GM18511 (cell line): Measurements from ENCODE around the gene MZT2A.
"Not testable (repeated sequence)": the region's sequence is repeated elsewhere in the genome, so short reads cannot be mapped to it uniquely, and the experiment has no call there.

Experiments
- ATAC-seq: cut with Tn5 transposase; IDR thresholded peaks from one replicate; pipeline ENCODE4 v1.9.1; 2021; ENCODE audit warnings: mild to moderate bottlenecking, moderate library complexity; ENCODE audit not compliant: unreplicated experiment

Gene MZT2A

DNA sequence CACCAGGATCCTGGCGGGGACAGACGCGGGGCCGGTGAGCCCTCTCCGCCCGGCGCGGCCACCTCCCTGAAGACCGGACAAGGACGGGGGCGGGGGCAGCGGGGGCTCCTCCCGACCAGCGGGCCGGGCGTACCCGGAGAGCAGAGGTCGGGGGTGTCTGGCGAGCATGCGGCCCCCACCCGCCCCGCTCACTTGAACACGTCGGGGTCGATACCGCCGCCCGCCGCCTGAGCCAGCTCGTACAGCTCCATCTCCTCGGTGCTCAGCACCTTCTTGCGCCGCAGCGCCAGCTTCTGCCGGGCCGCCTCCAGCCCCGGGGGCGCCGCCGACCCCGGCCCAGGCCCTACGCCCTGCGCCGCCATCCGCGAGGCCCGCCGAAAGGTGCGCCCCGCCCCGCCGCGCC is at the start of gene MZT2A:
TSS of gene MZT2A (minus strand) at position 383 of the 403 bp plus-strand sequence. CDS start at position 362, 21 bp downstream.
- peak; percentile 11 for ATAC-seq

DNA sequence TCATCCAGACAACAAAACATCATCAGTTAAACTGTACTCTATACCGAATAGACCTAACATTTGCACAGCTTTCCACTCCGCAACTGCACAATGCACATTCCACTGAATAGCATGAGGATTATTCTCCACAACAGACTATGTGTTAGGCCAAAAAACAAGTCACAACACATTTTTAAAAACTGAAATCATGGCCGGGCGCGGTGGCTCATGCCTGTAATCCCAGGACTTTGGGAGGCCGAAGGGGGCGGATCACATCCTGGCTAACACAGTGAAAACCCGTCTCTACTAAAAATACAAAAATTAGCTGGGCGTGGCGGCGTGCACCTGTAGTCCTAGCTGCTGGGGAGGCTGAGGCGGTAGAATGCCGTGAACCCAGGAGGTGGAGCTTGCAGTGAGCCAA is 46.7 kb upstream of the MZT2A start:
- not testable (repeated sequence) for ATAC-seq

DNA sequence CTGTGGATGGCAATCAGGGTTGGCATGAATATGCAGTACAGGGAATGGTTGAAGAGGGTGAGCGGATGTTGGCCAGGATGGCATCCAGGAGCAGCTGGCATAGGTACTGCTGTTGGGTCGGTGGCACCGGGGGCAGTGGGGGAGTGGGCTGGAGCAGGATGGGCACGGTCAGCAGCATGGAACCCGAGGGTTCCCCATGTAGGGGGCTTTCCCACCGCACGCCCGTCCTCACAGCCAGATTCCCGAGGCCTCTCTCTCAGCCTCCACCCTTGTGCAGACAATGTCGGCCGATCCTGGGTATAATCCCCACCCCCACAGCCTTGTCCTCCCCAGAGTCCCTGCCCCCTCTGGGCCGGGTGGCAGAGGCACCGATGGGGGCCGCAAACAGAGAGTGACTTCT is 44.6 kb upstream of the MZT2A start:
- ATAC-seq = not testable (repeated sequence)

DNA sequence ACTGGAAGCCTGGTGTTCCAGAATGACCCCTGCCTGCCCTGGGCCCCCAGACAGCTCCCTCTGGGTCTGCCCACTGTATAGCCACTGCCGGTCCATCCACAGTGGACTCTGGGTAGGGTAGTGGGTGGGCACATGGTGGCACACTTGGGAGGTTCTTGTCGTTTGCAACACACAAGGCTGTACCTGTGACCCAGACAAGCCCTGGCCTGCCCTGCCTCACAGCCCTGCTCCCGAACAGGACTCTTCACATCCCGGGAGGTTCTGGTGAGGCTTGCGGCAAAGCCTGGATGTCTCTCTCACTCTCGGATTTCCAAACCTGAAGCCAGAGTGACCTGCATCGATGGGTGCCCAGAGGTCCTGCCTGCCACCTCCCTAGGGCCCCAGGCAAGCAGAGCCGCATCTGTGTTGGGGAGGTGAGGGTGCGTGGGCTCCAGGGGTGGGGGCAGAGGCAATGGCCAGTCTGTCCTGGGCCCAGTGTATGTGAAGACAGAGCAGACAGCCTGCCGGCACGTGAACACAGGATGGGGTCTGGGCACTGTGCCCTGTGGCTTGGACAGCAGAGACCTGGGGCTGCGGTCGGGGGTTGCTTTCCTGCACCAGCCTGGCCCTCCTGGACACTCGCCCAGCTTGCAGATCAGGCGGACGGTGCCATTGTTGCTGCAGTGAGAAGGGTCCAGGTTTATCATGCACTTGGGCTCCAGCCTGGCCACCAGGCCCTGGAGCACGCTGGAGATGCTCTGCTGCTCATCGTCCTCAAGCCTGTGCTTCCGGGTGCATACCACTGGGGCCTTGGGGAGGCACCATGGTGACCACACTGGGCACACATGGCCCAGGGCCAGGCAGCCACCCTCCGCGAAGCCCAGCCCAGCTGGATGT is 44.0 kb upstream of the MZT2A start:
- not testable (repeated sequence) for ATAC-seq

- no peak for ATAC-seq
These were observed 43.3 kb upstream of the MZT2A start for GRCh38 chr2:131535526-131535925.

DNA sequence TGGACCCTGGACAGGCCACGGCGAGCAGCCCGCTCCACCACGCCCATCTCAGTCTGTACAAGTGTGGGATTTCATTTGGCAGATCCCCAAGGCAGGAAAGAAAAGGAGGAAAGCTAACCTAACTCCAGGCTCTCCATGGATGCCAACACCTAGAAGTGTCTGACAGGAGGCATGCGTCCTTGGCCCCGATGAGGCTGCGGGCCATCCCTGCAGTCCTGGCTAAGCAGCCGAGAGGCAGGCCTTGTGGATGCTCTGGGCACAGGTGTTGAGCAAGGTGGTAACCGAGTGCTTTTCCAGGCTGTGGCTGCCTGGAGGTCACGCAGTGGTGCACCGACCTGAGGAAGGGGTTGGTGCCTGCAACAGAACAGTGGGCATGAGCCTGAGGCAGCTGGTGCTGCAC is 42.8 kb upstream of the MZT2A start:
- not testable (repeated sequence) for ATAC-seq

DNA sequence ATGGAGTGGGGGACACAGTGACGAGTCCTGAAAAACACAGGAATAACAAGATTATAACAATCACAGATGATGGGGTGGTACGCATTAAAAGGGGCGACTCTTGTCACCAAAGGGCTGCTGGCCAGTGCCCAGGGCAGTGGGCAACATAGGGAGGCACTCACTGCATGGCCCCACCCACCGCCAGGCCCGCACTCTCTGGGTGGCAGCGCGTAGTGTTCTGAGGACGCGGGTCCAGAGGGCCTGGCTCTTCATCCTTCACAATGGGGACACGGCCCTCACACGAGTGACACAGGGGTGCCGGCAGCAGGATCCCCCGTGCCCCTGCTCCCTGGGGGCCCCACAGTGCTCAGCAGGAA is 42.1 kb upstream of the MZT2A start:
- not testable (repeated sequence) for ATAC-seq

DNA sequence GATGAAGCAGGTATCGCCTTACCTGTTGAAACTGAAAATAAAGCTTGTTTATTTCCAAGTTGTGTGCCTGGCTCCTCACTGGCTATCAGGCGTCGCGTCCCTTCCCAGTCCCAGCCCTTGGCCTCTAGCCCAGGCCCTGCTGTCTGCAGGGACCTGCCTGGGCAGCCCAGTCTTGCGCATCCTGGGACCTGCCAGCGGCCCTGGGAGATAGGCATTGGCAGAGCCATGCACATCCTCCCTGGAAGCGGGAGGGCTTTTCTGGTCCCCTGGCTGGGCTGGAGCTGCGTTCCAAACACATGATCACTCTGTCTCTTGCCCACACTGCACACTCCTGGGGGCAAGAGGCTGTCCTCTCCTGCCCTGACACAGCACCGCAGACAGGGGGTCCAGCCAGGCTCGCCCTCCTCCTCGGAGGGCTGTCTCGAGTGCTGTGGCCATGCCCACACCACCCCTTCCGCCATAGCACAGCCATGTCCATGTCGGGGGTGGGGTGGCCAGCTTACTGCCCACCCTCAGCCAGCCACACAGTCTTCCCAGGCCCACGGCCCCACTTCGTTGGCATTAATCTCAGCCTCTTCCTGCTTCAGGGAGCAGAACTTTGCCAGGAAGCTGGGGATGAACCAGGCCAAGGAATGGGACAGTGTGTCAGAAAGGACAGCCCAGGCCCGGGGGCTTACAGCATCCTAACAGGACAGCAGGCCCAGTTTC is 41.6 kb upstream of the MZT2A start:
- not testable (repeated sequence) for ATAC-seq

- ATAC-seq = not testable (repeated sequence)
These were observed 40.8 kb upstream of the MZT2A start for GRCh38 chr2:131532723-131533608.

DNA sequence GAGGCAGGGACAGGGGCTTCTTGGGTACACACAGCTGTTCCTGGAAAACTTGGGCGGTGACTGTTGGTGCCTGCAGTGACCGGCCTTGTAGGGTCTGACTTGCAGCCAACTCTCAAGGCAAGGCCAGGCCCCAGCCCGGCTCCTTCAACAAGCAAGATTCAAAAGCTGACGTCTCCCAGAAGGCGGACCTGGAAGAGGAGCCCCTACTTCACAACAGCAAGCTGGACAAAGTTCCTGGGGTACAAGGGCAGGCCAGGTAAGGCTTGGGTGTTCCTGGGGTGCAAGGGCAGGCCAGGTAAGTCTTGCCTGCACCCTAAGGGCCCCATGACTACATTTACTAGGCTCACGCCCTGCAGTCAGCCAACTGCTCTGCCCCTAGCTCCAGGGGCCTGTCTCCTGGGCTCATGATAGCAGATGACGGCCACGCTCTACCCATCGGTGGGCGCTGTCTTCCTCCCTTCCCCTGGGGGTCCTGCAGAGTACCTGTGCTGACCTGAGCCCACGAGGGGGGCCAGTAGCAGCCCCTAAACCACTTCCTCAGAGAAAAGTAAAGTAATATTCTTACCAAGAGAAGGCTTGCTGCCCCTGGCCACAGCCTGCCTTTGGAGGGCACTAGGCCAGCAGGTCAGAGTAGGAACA is 39.5 kb upstream of the MZT2A start:
- ATAC-seq = not testable (repeated sequence)

DNA sequence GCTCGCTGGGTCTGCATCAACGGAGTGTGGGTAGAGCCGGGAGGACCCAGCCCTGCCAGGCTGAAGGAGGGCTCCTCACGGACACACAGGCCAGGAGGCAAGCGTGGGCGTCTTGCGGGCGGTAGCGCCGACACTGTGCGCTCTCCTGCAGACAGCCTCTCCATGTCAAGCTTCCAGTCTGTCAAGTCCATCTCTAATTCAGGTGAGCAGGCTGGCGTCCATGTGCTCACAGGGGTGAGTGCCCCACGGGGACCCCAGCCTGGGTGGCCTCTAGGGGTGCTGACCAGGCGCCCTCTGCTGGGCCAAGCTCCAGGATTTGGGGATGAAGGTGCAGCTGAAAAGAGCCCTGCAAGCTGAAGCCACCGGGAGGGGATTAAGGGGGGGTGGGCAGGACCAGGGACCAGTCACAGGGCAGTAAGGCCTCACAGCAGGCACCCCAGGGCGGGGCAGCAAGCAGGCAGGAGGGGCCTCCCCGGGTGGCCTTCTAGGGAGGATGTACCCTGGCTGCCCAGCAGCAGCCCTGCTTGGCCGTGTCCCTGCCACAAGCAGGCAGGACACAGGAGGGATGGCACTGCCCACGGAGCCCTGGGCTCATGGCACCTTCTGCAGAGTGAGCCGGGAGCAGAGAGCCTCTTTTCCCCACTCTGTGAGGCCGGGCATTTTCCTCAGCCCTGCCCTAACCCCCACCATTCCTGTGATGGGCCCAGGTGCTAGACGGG is 38.6 kb upstream of the MZT2A start:
- not testable (repeated sequence) for ATAC-seq

DNA sequence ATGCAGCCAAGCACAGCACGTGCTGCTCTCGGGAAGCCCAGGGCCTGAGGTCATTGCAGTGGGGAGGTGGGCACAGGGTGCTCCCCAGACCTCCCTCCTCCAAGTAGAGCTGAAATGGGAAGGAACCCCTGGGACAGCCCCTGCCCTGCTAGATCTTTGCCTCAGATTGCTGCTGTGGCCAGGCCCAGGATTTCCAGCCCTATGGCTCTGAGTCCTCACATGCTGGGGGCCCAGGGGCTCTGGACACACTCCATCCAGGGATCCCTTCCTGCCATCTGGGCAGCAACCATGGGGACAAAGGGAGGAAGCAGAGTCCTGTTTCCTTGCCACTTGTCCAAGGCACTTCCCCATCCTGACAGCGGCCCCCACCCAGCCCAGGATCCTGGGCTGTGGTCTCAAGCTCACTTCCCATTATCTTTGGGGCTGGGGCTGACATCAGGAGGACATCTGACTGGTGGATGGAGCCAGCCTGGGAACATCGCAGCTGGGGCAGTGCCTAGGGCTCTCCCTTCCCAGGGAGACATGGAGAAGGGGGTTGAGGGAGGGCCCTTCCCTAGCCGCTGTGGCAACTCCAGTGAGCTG is 37.8 kb upstream of the MZT2A start:
- ATAC-seq = peak; percentile 2

DNA sequence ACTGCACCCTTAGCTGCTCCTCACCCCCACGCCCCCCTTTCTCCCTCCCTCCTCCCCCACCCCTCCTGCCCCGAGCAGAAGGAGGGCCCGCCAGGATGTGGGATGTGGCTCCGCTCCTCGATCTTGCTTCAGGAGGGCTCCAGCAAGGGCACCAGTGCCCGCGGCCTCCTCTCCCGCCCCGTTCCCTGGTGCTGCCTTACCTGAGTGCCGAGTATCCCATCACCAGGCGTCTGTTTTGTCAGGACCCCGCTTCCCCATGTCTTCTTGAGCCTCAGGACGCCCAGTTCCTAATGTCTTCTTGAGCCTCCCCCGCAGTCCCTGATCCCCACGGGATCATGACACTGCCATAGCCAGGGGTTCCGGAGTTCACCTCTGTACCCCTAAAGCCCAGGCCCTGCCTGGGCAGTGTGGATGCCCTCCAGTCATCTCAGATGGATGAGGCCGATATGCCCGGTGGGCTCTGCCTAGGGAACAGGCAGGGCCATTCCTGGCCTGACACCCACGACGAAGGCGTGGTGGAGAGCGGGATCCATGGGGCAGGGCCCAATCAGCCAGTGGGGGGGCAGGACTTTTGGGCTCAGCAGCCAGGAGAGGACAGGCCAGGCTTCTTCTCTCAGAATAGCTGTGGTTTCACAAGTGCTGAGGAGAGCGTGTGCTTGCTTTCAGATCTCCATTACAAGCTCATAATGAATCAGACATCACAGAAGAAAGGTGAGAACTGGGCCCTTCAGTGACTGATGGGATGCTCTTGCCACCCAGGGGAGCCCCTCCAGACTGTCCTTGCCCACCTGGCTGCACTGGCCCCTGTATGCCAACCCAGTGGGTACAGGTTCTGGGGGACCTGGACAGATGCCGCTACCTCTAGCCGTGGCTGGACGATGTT is 37.0 kb upstream of the MZT2A start:
- peak; percentile 72 for ATAC-seq

DNA sequence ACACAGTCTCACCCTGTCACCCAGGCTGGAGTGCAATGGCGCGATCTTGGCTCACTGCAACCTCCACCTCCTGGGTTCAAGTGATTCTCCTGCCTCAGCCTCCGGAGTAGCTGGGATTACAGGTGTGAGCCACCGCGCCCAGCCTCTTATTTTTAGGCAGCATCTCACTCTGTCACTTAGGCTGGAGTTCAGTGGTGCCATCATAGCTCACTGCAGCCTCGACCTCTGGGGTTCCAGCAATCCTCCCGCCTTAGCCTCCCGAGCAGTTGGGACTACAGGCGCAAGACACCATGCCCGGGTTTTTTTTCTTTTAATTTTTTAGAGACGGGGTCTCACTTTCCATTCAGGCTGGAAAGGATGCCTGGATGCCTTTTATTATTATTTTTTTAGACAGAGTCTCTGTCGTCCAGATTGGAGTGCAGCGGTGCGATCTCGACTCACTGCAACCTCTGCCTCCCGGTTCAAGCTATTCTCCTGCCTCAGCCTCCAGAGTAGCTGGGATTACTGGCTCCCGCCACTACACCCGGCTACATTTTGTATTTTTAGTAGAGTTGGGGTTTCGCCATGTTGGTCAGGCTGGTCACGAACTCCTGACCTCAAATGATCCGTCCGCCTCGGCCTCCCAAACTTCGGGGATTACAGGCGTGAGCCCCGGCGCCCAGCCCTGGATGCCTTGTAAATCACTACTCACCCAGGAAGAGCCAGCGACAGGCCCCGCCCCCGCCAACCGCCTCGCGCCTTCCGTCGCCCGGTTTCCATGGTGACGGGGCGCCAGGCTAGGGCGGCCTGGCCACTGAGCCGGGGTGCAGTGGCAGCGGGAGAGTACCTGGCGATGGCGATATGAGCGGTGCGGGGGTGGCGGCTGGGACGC is 35.2 kb upstream of the MZT2A start, which contains the start of gene CCDC74A:
TSS of gene CCDC74A (plus strand) at position 758 of the 871 bp plus-strand sequence. CDS start at position 841, 83 bp downstream.
- peak; percentile 88 for ATAC-seq

- not testable (repeated sequence) for ATAC-seq
These were observed 33.1 kb upstream of the MZT2A start for GRCh38 chr2:131525256-131525655.

DNA sequence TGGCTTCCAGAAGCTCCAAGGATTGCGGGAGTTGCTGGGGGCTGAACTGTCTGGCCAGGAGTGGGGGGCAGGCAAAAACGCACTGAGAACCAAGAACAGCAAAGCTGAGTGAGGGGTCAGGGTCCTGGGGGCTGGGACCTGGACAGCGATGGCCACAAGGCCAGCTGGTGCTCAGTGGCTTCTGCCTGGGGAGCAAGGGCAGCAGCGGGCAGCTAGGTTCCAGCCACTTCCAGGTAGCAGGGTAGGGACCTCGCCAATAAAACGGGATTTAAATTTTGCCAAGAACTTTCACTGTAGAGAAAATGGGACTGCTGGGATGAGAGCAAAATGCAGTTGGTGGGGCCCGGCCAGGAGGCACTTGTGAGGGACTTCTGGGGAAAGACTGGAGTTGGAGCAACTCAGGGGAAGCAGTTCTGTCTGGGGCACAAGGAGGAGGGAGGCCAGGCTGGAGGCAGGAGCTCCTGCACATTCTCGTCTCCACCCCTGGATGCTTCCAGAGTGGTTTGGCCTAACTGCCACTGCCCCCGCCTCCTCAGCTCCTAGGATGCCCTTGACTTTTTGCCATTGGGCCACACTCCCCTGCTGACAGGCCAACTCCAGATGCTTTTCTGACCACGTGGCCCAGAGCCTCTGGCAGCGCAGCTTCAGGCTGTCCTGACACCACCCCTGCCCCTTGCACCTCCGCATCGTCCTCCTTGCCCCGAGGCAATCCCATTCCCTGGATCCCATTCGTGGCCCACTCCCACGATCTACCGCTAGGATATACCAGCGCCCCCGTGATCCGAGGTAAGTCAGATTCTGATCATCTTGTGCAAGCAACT is 30.0 kb upstream of the MZT2A start:
- ATAC-seq = no peak

- ATAC-seq = not testable (repeated sequence)
These were observed 29.3 kb upstream of the MZT2A start for GRCh38 chr2:131521524-131521923.
